Ramos (cell line): ENCODE results near the gene INPP5D.

ENCODE experiments used
- in situ Hi-C: fragments of 300-500 bp; cut with MboI; formaldehyde crosslinking; loops from one replicate; pipeline ENCODE4 v1.14.3; 2022; ENCODE audit warnings: low sequenced_read_pairs; ENCODE audit not compliant: unreplicated experiment

Gene INPP5D

DNA sequence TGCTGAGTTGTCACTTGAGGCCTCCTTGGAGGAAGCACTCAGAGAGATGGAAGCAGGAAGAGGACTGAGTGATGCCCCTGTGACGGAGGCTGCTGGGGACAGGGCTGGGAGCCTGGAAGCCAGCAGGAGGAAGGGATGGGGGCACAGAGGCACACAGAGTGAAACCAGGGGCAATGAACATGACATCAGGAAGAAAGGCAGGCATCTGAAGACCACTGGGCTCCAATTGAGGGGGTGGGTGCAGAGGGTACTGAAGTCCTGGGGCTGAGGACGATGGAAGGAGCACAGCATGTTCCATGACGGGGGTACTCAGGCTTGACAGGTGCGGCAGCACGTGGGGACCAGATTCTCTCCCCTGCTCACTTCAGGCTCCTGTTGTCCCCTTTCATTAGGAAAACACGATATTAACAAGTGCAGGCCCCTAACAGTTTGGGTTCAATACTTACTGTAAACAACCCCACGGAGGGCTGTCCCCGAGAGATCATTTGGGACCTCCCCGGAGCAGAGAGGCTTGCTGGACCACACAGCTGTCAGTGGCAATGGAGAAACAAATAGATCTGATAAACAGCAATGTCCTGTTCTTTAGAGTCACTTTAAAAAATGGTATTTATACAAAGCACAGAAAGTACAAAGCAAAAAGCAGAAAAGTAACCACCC, 8.7 kb downstream of the INPP5D start:
- in situ Hi-C loops = no loop called here

DNA sequence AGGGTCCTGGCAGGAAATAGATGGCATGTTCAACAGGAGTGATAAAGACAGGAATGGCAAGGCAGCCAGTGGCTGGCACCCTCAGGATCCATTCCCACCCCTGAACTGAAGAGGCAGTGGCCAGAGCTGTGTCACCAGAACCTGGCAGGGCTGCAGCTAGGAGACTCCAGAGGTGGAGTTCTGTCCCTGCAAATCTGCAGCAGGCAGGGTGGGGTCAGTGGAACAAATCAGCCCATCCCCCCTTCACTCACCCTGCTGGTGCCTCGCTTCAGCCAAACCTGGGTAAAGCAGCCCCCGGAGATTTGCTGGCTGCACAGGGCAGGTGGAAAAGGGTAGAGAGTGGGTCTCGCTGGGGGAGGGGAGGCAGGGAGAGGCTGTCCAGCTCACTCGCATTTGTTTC, 12.7 kb downstream of the INPP5D start:
- in situ Hi-C loops = no loop called here

DNA sequence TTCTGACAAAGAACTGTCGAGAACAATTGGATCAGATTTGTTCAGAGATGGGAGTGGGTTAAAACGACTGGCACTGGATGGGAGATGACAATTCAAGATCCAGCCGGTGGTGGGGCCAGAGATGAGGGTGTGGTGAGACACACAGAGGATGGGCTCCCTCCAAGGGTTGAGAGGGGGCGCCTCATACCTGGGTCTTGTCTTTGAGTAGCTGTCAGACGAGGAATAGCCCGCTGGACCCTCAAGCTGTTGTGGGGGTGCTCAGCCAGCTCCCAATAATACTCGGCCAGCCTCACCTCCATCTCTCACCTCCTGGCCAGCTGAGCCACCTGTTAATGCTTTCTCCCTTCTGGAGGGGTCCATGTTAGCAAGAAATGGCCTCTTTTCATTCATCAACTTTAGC, 14.0 kb downstream of the INPP5D start:
- in situ Hi-C loops = no loop called here

DNA sequence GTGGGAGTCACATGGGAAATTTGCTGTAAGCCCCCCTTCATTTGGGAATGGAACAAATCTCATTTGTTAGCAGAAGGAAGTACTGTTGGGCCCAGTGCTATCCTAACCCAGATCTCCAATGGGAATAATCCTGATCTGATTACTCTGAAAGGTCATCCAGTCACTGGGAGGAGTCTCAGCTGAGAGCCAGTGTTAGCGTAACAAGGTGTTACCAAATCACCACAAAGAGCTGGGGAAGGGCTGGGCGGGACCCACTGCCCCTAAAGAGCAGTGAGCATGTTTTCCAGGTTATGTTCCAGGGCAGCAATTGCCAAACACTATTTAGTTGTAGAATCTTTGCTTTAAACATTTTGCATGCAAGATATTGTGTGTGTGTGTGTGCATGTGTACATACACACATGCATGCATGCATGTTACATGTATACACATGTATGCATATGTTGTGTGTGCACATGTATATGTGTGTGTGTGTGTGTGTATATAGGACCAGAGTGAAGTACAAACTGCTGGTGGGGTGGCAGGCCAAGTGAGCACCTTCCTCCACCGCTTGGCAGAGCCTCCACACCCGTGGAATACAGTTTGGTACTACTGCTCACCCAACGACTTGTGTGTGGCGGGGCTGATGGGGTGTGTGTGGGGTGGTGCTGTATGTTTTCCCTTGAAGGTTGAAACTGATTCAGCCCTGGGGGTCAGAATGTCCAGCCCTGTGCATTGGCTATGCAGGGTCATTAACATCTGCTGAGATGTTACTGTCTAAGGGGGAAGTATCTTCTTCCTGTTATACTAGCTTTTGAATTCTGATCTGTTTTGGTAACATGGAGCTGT, 15.2 kb downstream of the INPP5D start:
- in situ Hi-C loops = loop anchor here (25.0 kb wide), 1 partner anchor 287 kb away; the partner anchor contains the start of gene DGKD

DNA sequence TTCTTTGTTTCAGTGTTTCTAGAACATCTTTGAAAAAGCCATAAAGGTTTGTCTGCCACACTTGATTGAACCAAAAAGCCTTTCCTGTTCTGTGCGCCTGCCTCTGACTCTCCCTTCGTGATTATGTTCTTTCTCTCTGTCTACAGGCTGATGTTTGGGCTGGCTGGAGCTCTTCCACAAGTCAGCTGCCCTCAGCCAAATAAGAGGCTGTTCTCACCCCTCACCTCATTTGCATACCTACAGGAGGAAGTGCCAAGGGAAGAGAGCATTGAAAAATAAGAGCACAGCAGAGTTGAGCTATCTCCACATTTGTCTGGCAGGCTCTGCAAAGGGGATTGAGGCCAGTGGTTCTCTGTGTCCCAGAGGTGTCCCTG, 15.8 kb downstream of the INPP5D start:
- in situ Hi-C loops = loop anchor here (25.0 kb wide), 1 partner anchor 286 kb away; the partner anchor contains the start of gene DGKD

DNA sequence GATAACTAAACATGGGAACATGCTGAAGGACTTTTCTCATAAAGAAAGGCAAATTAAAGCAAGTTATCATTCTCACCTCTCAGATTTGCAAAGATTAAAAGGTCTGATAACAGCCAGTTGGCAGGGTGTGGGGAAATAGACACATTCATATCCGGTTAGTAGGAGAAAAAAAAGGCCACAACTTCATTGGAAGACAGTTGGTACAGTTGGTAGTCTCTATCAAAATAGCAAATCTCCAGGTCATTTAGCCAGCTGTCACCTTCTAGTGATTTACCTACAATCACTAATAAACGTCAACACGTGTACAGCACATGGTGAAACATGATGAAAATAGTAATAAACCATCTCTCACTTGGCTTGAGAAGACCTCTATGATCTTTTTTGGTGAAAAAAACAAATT, 16.6 kb downstream of the INPP5D start:
- in situ Hi-C loops = loop anchor here (25.0 kb wide), 1 partner anchor 286 kb away; the partner anchor contains the start of gene DGKD

GRCh38 chr2:233079473-233079877, 19.3 kb downstream of the INPP5D start:
- in situ Hi-C loops = loop anchor here (25.0 kb wide), 1 partner anchor 283 kb away; the partner anchor contains the start of gene DGKD

GRCh38 chr2:233079953-233080835, 20.1 kb downstream of the INPP5D start:
- in situ Hi-C loops = loop anchor here (25.0 kb wide), 1 partner anchor 282 kb away; the partner anchor contains the start of gene DGKD

- in situ Hi-C loops = loop anchor here (25.0 kb wide), 1 partner anchor 281 kb away; the partner anchor contains the start of gene DGKD
Measured at GRCh38 chr2:233080836-233081229, 20.7 kb downstream of the INPP5D start.

- in situ Hi-C loops = loop anchor here (25.0 kb wide), 1 partner anchor 281 kb away; the partner anchor contains the start of gene DGKD
Measured at GRCh38 chr2:233081232-233081730, 21.1 kb downstream of the INPP5D start.

- in situ Hi-C loops = loop anchor here (25.0 kb wide), 1 partner anchor 281 kb away; the partner anchor contains the start of gene DGKD
Measured at GRCh38 chr2:233081731-233082221, 21.6 kb downstream of the INPP5D start.

GRCh38 chr2:233082222-233082930, 22.2 kb downstream of the INPP5D start:
- in situ Hi-C loops = loop anchor here (25.0 kb wide), 1 partner anchor 280 kb away; the partner anchor contains the start of gene DGKD

GRCh38 chr2:233082931-233083755, 23.0 kb downstream of the INPP5D start:
- in situ Hi-C loops = loop anchor here (25.0 kb wide), 1 partner anchor 279 kb away; the partner anchor contains the start of gene DGKD

DNA sequence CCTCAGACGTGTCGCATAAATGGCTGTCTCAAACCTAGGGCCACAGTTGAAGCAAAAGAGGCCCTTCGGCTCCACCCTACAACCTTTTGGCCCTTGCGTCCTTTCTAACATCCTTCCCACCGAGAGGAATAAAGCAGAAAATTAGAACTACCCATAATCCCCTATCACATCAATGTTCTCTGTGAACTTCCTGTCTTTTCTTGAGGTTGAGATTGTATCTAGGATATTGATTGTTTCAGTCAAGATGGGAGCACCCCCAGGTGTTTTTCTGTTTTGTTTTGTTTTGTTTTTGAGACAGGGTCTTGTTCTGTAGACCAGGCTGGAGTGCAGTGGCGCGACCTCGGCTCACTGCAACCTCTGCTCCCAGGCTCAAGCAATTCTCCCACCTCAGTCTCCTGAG, 23.6 kb downstream of the INPP5D start:
- in situ Hi-C loops = loop anchor here (25.0 kb wide), 1 partner anchor 279 kb away; the partner anchor contains the start of gene DGKD

DNA sequence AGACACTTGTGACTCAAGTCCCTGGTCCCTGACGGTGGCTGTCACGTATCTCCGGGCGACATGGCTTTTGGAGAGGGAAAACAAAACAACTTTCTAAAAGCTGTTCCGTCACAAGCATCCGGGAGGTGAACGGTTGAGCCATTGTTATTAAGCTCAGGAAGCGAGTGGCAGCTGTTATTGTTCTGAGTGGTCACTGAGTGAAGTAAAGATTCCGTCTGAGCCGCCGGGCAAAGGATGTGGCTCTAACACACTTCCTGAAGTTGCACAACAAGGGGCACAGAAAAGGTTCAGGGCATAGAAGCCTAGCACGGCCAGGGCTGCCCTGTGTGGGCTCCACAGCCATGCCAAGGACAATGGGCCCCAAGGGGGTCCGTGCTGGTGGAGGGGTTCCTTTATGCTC, 24.3 kb downstream of the INPP5D start:
- in situ Hi-C loops = loop anchor here (25.0 kb wide), 1 partner anchor 278 kb away; the partner anchor contains the start of gene DGKD

- in situ Hi-C loops = loop anchor here (25.0 kb wide), 1 partner anchor 277 kb away; the partner anchor contains the start of gene DGKD
Measured at GRCh38 chr2:233085037-233085838, 25.1 kb downstream of the INPP5D start.

GRCh38 chr2:233085839-233086150, 25.7 kb downstream of the INPP5D start:
- in situ Hi-C loops = loop anchor here (25.0 kb wide), 1 partner anchor 277 kb away; the partner anchor contains the start of gene DGKD
